Activated T-cell treated with anti-CD3 and anti-CD28 coated beads, Interleukin-2, amount 50 U/mL, for 24 hours (primary cell): ENCODE measurements around the gene LANCL3.
"Not testable (repeated sequence)": the region's sequence is repeated elsewhere in the genome, so short reads cannot be mapped to it uniquely, and the experiment has no call there.

Experiments used
- DNase-seq: peaks from one replicate; pipeline ENCODE4 v3.0.0-alpha.2; 2020
- H3K27ac Mint-ChIP-seq: 2 replicates; pipeline ENCODE4 v1.8.0; 2020; ENCODE audit warnings: mild to moderate bottlenecking, mixed read lengths
- H3K27me3 Mint-ChIP-seq: 2 replicates; pipeline ENCODE4 v1.8.0; 2020; ENCODE audit warnings: mixed read lengths
- H3K36me3 Mint-ChIP-seq: 2 replicates; pipeline ENCODE4 v1.8.0; 2020; ENCODE audit warnings: low read depth, mixed read lengths
- H3K4me1 Mint-ChIP-seq: 2 replicates; pipeline ENCODE4 v1.8.0; 2020; ENCODE audit warnings: low read depth, mixed read lengths
- H3K4me3 Mint-ChIP-seq: 2 replicates; pipeline ENCODE4 v1.8.0; 2020; ENCODE audit warnings: mild to moderate bottlenecking, moderate library complexity, mixed read lengths
- H3K9me3 Mint-ChIP-seq: 2 replicates; pipeline ENCODE4 v1.8.0; 2020; ENCODE audit warnings: mixed read lengths

LANCL3 gene

GRCh38 chrX:37571426-37572107 is at the start of gene LANCL3:
LANCL3 (plus strand) TSS chrX:37571661; CDS start chrX:37571871, 210 bp downstream.
- not testable (repeated sequence) for H3K36me3 Mint-ChIP-seq, H3K4me1 Mint-ChIP-seq, H3K9me3 Mint-ChIP-seq, H3K27ac Mint-ChIP-seq
- peak; percentile 40 for DNase-seq
- peaks cover 46% of the 10 kb centered on the region for H3K27me3 Mint-ChIP-seq
- peak within 1 kb of the TSS; percentile 54 for H3K4me3 Mint-ChIP-seq

- not testable (repeated sequence) for H3K36me3 Mint-ChIP-seq, H3K9me3 Mint-ChIP-seq, H3K4me3 Mint-ChIP-seq, H3K4me1 Mint-ChIP-seq, DNase-seq, H3K27ac Mint-ChIP-seq
- peaks cover 42% of the 10 kb centered on the region for H3K27me3 Mint-ChIP-seq
Measured at GRCh38 chrX:37523673-37524072, 47.8 kb upstream of the LANCL3 start.

GRCh38 chrX:37541991-37542390 is 29.5 kb upstream of the LANCL3 start:
- Mint-ChIP-seq H3K4me1 (no peaks in the 10 kb centered on the region), H3K27me3 (peaks cover 50% of the 10 kb centered on the region), H3K36me3 (no peaks in the 10 kb centered on the region), H3K27ac (no peak overlapping the region), H3K9me3 (no peaks in the 10 kb centered on the region), H3K4me3 (no peak overlapping the region)
- no peak for DNase-seq

GRCh38 chrX:37542791-37543190 is 28.7 kb upstream of the LANCL3 start:
- no peaks in the 10 kb centered on the region for H3K4me1 Mint-ChIP-seq
- no peaks in the 10 kb centered on the region for H3K9me3 Mint-ChIP-seq
- no peak overlapping the region for H3K27ac Mint-ChIP-seq
- no peaks in the 10 kb centered on the region for H3K36me3 Mint-ChIP-seq
- H3K4me3 Mint-ChIP-seq: no peak overlapping the region
- H3K27me3 Mint-ChIP-seq: peaks cover 44% of the 10 kb centered on the region
- no peak for DNase-seq

- DNase-seq: no peak
- H3K4me3 Mint-ChIP-seq: no peak overlapping the region
- H3K27me3 Mint-ChIP-seq: peaks cover 42% of the 10 kb centered on the region
- no peaks in the 10 kb centered on the region for H3K36me3 Mint-ChIP-seq
- no peaks in the 10 kb centered on the region for H3K9me3 Mint-ChIP-seq
- H3K27ac Mint-ChIP-seq: no peak overlapping the region
- no peaks in the 10 kb centered on the region for H3K4me1 Mint-ChIP-seq
Measured at GRCh38 chrX:37543324-37543723, 28.1 kb upstream of the LANCL3 start.

- H3K27ac Mint-ChIP-seq, H3K4me1 Mint-ChIP-seq, DNase-seq, H3K9me3 Mint-ChIP-seq, H3K36me3 Mint-ChIP-seq, H3K4me3 Mint-ChIP-seq: not testable (repeated sequence)
- H3K27me3 Mint-ChIP-seq: peaks cover 35% of the 10 kb centered on the region
Measured at GRCh38 chrX:37544531-37544930, 26.9 kb upstream of the LANCL3 start.

GRCh38 chrX:37545066-37545465 is 26.4 kb upstream of the LANCL3 start:
- Mint-ChIP-seq H3K27me3 (peaks cover 38% of the 10 kb centered on the region), H3K27ac (no peak overlapping the region), H3K9me3 (no peaks in the 10 kb centered on the region)

GRCh38 chrX:37549619-37550018 is 21.8 kb upstream of the LANCL3 start:
- not testable (repeated sequence) for H3K4me1 Mint-ChIP-seq, H3K27ac Mint-ChIP-seq, H3K36me3 Mint-ChIP-seq, H3K9me3 Mint-ChIP-seq, H3K4me3 Mint-ChIP-seq, DNase-seq
- H3K27me3 Mint-ChIP-seq: peaks cover 45% of the 10 kb centered on the region

More at GRCh38 chrX:37545066-37545465, 26.4 kb upstream of the LANCL3 start:
- H3K4me1 Mint-ChIP-seq: no peaks in the 10 kb centered on the region
- H3K36me3 Mint-ChIP-seq: no peaks in the 10 kb centered on the region
- no peak for DNase-seq
- H3K4me3 Mint-ChIP-seq: no peak overlapping the region

GRCh38 chrX:37553476-37553875 is 18.0 kb upstream of the LANCL3 start:
- DNase-seq: no peak
- Mint-ChIP-seq H3K4me3 (no peak overlapping the region), H3K27me3 (peaks cover 38% of the 10 kb centered on the region), H3K9me3 (no peaks in the 10 kb centered on the region), H3K4me1 (no peaks in the 10 kb centered on the region), H3K36me3 (no peaks in the 10 kb centered on the region), H3K27ac (no peak overlapping the region)

GRCh38 chrX:37565254-37565653 is 6.2 kb upstream of the LANCL3 start:
- not testable (repeated sequence) for H3K4me3 Mint-ChIP-seq, DNase-seq, H3K27ac Mint-ChIP-seq, H3K4me1 Mint-ChIP-seq, H3K9me3 Mint-ChIP-seq, H3K36me3 Mint-ChIP-seq
- peaks cover 29% of the 10 kb centered on the region for H3K27me3 Mint-ChIP-seq

GRCh38 chrX:37570349-37570748 is 1.1 kb upstream of the LANCL3 start:
- not testable (repeated sequence) for H3K9me3 Mint-ChIP-seq, DNase-seq, H3K4me1 Mint-ChIP-seq, H3K36me3 Mint-ChIP-seq, H3K27ac Mint-ChIP-seq, H3K4me3 Mint-ChIP-seq
- peaks cover 41% of the 10 kb centered on the region for H3K27me3 Mint-ChIP-seq

- peak; percentile 33 for DNase-seq
- H3K36me3 Mint-ChIP-seq: not testable (repeated sequence)
- H3K4me3 Mint-ChIP-seq: peak overlapping the region; percentile 54
Measured at GRCh38 chrX:37572108-37572587, 687 bp downstream of the LANCL3 start.

GRCh38 chrX:37573121-37573520 is 1.7 kb downstream of the LANCL3 start:
- peaks cover 47% of the 10 kb centered on the region for H3K27me3 Mint-ChIP-seq
- not testable (repeated sequence) for H3K27ac Mint-ChIP-seq, H3K4me3 Mint-ChIP-seq, DNase-seq, H3K4me1 Mint-ChIP-seq, H3K9me3 Mint-ChIP-seq, H3K36me3 Mint-ChIP-seq

More at GRCh38 chrX:37572108-37572587, 687 bp downstream of the LANCL3 start:
- peaks cover 47% of the 10 kb centered on the region for H3K27me3 Mint-ChIP-seq
- not testable (repeated sequence) for H3K27ac Mint-ChIP-seq, H3K4me1 Mint-ChIP-seq, H3K9me3 Mint-ChIP-seq

GRCh38 chrX:37578045-37578444 is 6.6 kb downstream of the LANCL3 start:
- H3K27me3 Mint-ChIP-seq: peaks cover 33% of the 10 kb centered on the region
- H3K27ac Mint-ChIP-seq: no peak overlapping the region
- no peaks in the 10 kb centered on the region for H3K36me3 Mint-ChIP-seq
- H3K4me3 Mint-ChIP-seq: no peak overlapping the region
- no peaks in the 10 kb centered on the region for H3K9me3 Mint-ChIP-seq
- peaks cover 2% of the 10 kb centered on the region for H3K4me1 Mint-ChIP-seq
- no peak for DNase-seq

- H3K9me3 Mint-ChIP-seq: no peaks in the 10 kb centered on the region
- H3K27ac Mint-ChIP-seq: no peak overlapping the region
- H3K4me3 Mint-ChIP-seq: no peak overlapping the region
- H3K4me1 Mint-ChIP-seq: no peaks in the 10 kb centered on the region
- H3K27me3 Mint-ChIP-seq: peaks cover 33% of the 10 kb centered on the region
- no peak for DNase-seq
- no peaks in the 10 kb centered on the region for H3K36me3 Mint-ChIP-seq
Measured at GRCh38 chrX:37580080-37580479, 8.6 kb downstream of the LANCL3 start.

- not testable (repeated sequence) for H3K27ac Mint-ChIP-seq, H3K9me3 Mint-ChIP-seq, H3K4me3 Mint-ChIP-seq, DNase-seq, H3K4me1 Mint-ChIP-seq, H3K36me3 Mint-ChIP-seq
- H3K27me3 Mint-ChIP-seq: peaks cover 54% of the 10 kb centered on the region
Measured at GRCh38 chrX:37587337-37587736, 15.9 kb downstream of the LANCL3 start.
